Stimulated activated CD4-positive, alpha-beta T cell treated with anti-CD3 and anti-CD28 coated beads, TNF-alpha, amount 100 ng/mL, for 4 hours (primary cell): ENCODE results near the gene PHPT1.
A peak's percentile ranks its signal among the peaks of the same experiment; 100 is the strongest.
"Not testable (repeated sequence)": the region's sequence is repeated elsewhere in the genome, so short reads cannot be mapped to it uniquely, and the experiment has no call there.

Source experiments
- DNase-seq, 3 experiments: peaks; one replicate each; pipeline ENCODE4 v3.0.0-alpha.2; 2020; ENCODE audit warnings: low read depth in 3 of 3

PHPT1 gene

GRCh38 chr9:136860529-136860928 is 11.3 kb downstream of the PHPT1 start:
- no peak for DNase-seq

- no peak for DNase-seq
Observed at GRCh38 chr9:136860933-136861873, 12.0 kb downstream of the PHPT1 start.

- DNase-seq = no peak
Observed at GRCh38 chr9:136861874-136862457, 12.8 kb downstream of the PHPT1 start.

GRCh38 chr9:136862849-136863622 is 13.8 kb downstream of the PHPT1 start:
- DNase-seq = no peak

GRCh38 chr9:136863623-136864273 is 14.5 kb downstream of the PHPT1 start:
- no peak for DNase-seq

- DNase-seq = no peak
Observed at GRCh38 chr9:136865041-136865767, 16.0 kb downstream of the PHPT1 start.

GRCh38 chr9:136865768-136866103 is 16.5 kb downstream of the PHPT1 start:
- no peak for DNase-seq

GRCh38 chr9:136866898-136867421 is 17.8 kb downstream of the PHPT1 start:
- not testable (repeated sequence) for DNase-seq

GRCh38 chr9:136867480-136867879 is 18.3 kb downstream of the PHPT1 start:
- DNase-seq = no peak

- no peak for DNase-seq
Observed at GRCh38 chr9:136867917-136868316, 18.7 kb downstream of the PHPT1 start.

- no peak for DNase-seq
Observed at GRCh38 chr9:136868644-136869043, 19.4 kb downstream of the PHPT1 start.

- DNase-seq = not testable (repeated sequence)
Observed at GRCh38 chr9:136869611-136870010, 20.4 kb downstream of the PHPT1 start.

GRCh38 chr9:136875155-136875554 is 25.9 kb downstream of the PHPT1 start:
- DNase-seq = no peak

- DNase-seq = no peak
Observed at GRCh38 chr9:136876476-136876875, 27.3 kb downstream of the PHPT1 start.

GRCh38 chr9:136880651-136881050 is 31.4 kb downstream of the PHPT1 start:
- DNase-seq = no peak

GRCh38 chr9:136881691-136882108 is 32.5 kb downstream of the PHPT1 start:
- peak in 2 of 3 experiments; percentile 32 to 47 for DNase-seq

GRCh38 chr9:136882109-136882946 is 33.1 kb downstream of the PHPT1 start:
- DNase-seq = peak; percentile 83 to 92 (median 88)

- not testable (repeated sequence) for DNase-seq
Observed at GRCh38 chr9:136882947-136883283, 33.7 kb downstream of the PHPT1 start.

- not testable (repeated sequence) for DNase-seq
Observed at GRCh38 chr9:136883670-136884069, 34.5 kb downstream of the PHPT1 start.

- DNase-seq = peak; percentile 94 to 97 (median 94)
Observed at GRCh38 chr9:136885950-136886578, 36.9 kb downstream of the PHPT1 start, which contains the start of gene TRAF2. Gene TRAF2 (plus strand): TSS chr9:136886516. CDS start chr9:136898741, 12,225 bp downstream.
